DND-41 (cell line): ENCODE measurements around the gene DOCK3.

Source experiments
- ATAC-seq: fragments of 200-7000 bp; cut with Tn5 transposase; 3 replicates; pipeline ENCODE4 v1.9.1; 2021; ENCODE audit warnings: low read depth; ENCODE audit not compliant: insufficient read depth
- DNase-seq: peaks from one replicate; pipeline ENCODE4 v3.0.0-alpha.2; 2020
- H2AFZ ChIP-seq: 2 replicates; pipeline ENCODE4 v1.6.0; 2012; ENCODE audit warnings: low read depth, low read length
- H3K27ac ChIP-seq: 2 replicates; pipeline ENCODE4 v1.5.1; 2012; ENCODE audit warnings: low read length, inconsistent platforms
- H3K27me3 ChIP-seq: fragments of 200-600 bp; sonication (generic); 2 replicates; pipeline ENCODE4 v1.6.0; 2012; ENCODE audit warnings: low read length, mild to moderate bottlenecking, inconsistent platforms; ENCODE audit not compliant: insufficient read depth, poor library complexity
- H3K36me3 ChIP-seq: 2 replicates; pipeline ENCODE4 v1.5.1; 2012; ENCODE audit warnings: low read length, inconsistent platforms; ENCODE audit not compliant: insufficient read depth
- H3K4me1 ChIP-seq: 2 replicates; pipeline ENCODE4 v1.5.1; 2012; ENCODE audit warnings: mild to moderate bottlenecking, low read length; ENCODE audit not compliant: insufficient read depth
- H3K4me2 ChIP-seq: 2 replicates; pipeline ENCODE4 v1.6.0; 2012; ENCODE audit warnings: mild to moderate bottlenecking, moderate library complexity, low read length, inconsistent platforms; ENCODE audit not compliant: insufficient read depth
- H3K4me3 ChIP-seq, 2 experiments: fragments of 200-600 bp in 1 of 2; shearing (Covaris generic) in 1 of 2; 2 replicates each; pipeline ENCODE4 v1.5.1; 2012 to 2016; ENCODE audit warnings: inconsistent platforms in 2 of 2, low read length in 2 of 2, mild to moderate bottlenecking in 2 of 2, low read depth in 1 of 2, moderate library complexity in 1 of 2
- H3K79me2 ChIP-seq: 2 replicates; pipeline ENCODE4 v1.6.0; 2012; ENCODE audit warnings: low read length, inconsistent platforms; ENCODE audit not compliant: insufficient read depth
- H3K9ac ChIP-seq: 2 replicates; pipeline ENCODE4 v1.6.0; 2012; ENCODE audit warnings: low read depth, mild to moderate bottlenecking, inconsistent platforms, low read length, moderate library complexity
- H3K9me3 ChIP-seq: 2 replicates; pipeline ENCODE4 v1.5.1; 2012; ENCODE audit warnings: low read length, moderate library complexity, mild to moderate bottlenecking, inconsistent platforms; ENCODE audit not compliant: insufficient read depth, severe bottlenecking
- H4K20me1 ChIP-seq: 2 replicates; pipeline ENCODE4 v1.6.0; 2012; ENCODE audit warnings: low read length; ENCODE audit not compliant: insufficient read depth
- CTCF ChIP-seq: IDR thresholded peaks from 2 replicates; pipeline ENCODE4 v1.5.1; 2012; ENCODE audit warnings: borderline replicate concordance, low read length, moderate library complexity, mild to moderate bottlenecking; ENCODE audit not compliant: poor library complexity, severe bottlenecking; ENCODE audit errors: extremely low read depth
- EZH2 ChIP-seq: IDR thresholded peaks from 3 replicates; pipeline ENCODE4 v1.6.1; 2012; ENCODE audit warnings: borderline replicate concordance, low read depth, mild to moderate bottlenecking, moderate library complexity, low read length, inconsistent platforms; ENCODE audit not compliant: severe bottlenecking

Gene DOCK3

DNA sequence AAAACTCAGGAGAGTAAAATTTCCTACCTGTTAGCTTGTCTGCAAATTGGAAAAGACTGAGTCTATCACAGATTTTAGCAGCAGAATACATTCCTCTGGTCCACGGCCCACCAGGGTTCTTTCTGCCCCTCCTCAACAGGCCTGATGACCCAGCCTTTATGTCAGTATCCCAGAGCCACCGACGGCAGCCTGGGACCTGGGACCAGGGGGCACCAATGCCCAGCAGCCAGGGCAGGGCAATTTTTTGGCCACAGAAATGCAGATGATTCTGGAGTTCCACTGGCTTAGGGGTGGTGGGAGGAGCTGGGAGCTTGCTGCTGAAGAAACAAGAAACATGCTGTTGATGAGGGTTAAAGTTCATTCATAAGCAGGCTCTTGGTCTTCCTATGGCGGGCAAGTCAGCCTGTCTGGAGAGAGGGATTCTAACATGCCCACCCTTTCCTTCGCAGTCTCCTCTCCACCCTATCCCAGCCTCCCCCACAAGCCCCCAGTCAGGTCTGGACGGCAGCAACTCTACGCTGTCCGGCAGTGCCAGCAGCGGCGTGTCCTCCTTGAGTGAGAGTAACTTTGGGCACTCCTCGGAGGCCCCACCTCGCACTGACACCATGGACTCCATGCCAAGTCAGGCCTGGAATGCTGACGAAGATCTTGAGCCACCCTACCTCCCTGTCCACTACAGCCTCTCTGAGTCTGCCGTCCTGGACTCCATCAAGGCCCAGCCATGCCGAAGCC is 706.0 kb downstream of the DOCK3 start:
- H3K4me1 ChIP-seq: peaks cover 15% of the 10 kb centered on the region
- no peak overlapping the region for H3K4me3 ChIP-seq
- no peaks in the 10 kb centered on the region for H3K9me3 ChIP-seq
- no peak overlapping the region for H3K4me2 ChIP-seq
- DNase-seq: no peak
- peaks cover 24% of the 10 kb centered on the region for H3K79me2 ChIP-seq
- H3K27ac ChIP-seq: no peak overlapping the region
- no peak for ATAC-seq
- peaks cover 3% of the 10 kb centered on the region for H3K27me3 ChIP-seq
- H4K20me1 ChIP-seq: peaks cover 2% of the 10 kb centered on the region; the same call in 1 of the 2 replicates
- H3K9ac ChIP-seq: no peak overlapping the region
- H2AFZ ChIP-seq: no peak overlapping the region
- H3K36me3 ChIP-seq: peaks cover under 1% of the 10 kb centered on the region; the same call in 1 of the 2 replicates
- TF ChIP-seq EZH2 (no peak), CTCF (no peak)

- ATAC-seq: no peak
- H3K9me3 ChIP-seq: no peaks in the 10 kb centered on the region
- H3K79me2 ChIP-seq: peaks cover 29% of the 10 kb centered on the region
- H3K27me3 ChIP-seq: peaks cover 2% of the 10 kb centered on the region
- peaks cover 6% of the 10 kb centered on the region; the same call in 1 of the 2 replicates for H3K36me3 ChIP-seq
- no peak overlapping the region for H3K4me2 ChIP-seq
- H3K9ac ChIP-seq: no peak overlapping the region
- H3K4me3 ChIP-seq: no peak overlapping the region
- no peak for DNase-seq
- H3K27ac ChIP-seq: no peak overlapping the region
- H2AFZ ChIP-seq: no peak overlapping the region
- H4K20me1 ChIP-seq: peaks cover 8% of the 10 kb centered on the region; the same call in 1 of the 2 replicates
- TF ChIP-seq CTCF (no peak), EZH2 (no peak)
- peaks cover 20% of the 10 kb centered on the region for H3K4me1 ChIP-seq
Measured at GRCh38 chr3:51381333-51381705, 706.6 kb downstream of the DOCK3 start.

DNA sequence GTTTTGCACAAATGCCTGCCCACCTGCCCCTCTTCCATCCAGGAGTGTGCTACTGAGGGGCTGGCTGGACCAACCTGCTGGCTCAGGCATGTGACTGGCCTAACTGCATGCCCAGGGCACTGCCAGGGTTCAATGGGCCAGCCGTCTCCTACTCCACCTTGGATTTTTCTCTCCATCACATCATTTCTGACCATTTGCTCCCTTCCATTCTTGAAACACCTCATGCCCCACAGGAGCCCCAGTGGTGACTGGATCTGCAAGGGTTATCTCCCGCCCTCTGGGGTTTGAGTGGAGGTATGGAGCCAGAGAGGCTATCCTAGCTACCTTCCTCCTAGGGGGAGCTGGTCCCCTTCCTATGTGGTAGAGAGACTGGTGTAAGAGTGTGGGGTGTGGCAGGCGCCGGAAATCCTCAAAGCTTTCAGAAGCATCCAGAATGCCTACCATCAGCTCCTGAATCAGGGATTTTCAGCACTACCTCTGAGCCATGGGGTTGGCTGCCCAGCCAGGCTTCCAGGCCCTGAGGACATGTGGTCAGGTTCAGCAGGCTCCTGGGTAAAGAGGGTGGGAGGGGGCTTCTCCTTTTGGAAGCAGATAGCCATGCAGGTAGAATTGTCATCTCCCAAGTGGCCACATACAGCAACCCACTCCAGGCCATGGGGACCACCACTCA is 707.5 kb downstream of the DOCK3 start:
- DNase-seq (no peak), ATAC-seq (no peak)
- no peak overlapping the region for H3K27ac ChIP-seq
- peaks cover 37% of the 10 kb centered on the region for H3K79me2 ChIP-seq
- peaks cover 13% of the 10 kb centered on the region for H3K36me3 ChIP-seq
- H3K4me1 ChIP-seq: peaks cover 28% of the 10 kb centered on the region
- no peaks in the 10 kb centered on the region for H3K27me3 ChIP-seq
- no peaks in the 10 kb centered on the region for H3K9me3 ChIP-seq
- H4K20me1 ChIP-seq: peaks cover 15% of the 10 kb centered on the region; the same call in 1 of the 2 replicates
- H3K4me3 ChIP-seq: no peak overlapping the region
- H3K4me2 ChIP-seq: no peak overlapping the region
- no peak overlapping the region for H2AFZ ChIP-seq
- no peak for TF ChIP-seq CTCF
- TF ChIP-seq EZH2: no peak
- no peak overlapping the region for H3K9ac ChIP-seq
